ENCODE measurements around the gene AMIGO2. TPM values are rescaled to one million over a fixed set of nuclear protein-coding genes. Genes with fewer than 3 reads are reported as not detected.

AMIGO2 gene
- total RNA-seq, 4 donors from 2014 or later = 2.1 to 4.5 (median 3.7) TPM

- DNase-seq (ENCODE audit: extremely low spot score) = no peak
- intact Hi-C loops (cut with DNase I) = no loop called here
- no peak for TF ChIP-seq EP300 (IDR thresholded peaks at IDR 0.05)
- TF ChIP-seq, protein P1, sequence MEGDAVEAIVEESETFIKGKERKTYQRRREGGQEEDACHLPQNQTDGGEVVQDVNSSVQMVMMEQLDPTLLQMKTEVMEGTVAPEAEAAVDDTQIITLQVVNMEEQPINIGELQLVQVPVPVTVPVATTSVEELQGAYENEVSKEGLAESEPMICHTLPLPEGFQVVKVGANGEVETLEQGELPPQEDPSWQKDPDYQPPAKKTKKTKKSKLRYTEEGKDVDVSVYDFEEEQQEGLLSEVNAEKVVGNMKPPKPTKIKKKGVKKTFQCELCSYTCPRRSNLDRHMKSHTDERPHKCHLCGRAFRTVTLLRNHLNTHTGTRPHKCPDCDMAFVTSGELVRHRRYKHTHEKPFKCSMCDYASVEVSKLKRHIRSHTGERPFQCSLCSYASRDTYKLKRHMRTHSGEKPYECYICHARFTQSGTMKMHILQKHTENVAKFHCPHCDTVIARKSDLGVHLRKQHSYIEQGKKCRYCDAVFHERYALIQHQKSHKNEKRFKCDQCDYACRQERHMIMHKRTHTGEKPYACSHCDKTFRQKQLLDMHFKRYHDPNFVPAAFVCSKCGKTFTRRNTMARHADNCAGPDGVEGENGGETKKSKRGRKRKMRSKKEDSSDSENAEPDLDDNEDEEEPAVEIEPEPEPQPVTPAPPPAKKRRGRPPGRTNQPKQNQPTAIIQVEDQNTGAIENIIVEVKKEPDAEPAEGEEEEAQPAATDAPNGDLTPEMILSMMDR (IDR thresholded peaks at IDR 0.05) = no peak
- no peak for TF ChIP-seq POLR2AphosphoS5 (IDR thresholded peaks at IDR 0.05)
- TF ChIP-seq POLR2A (IDR thresholded peaks at IDR 0.05; ENCODE audit: low read depth) = no peak
- WGBS = 92% methylated on average over 4 of the region's 4 CpGs
- Histone ChIP-seq H3K4me1 (no peaks in the 10 kb centered on the region), H3K27me3 (no peaks in the 10 kb centered on the region), H3K9me3 (no peaks in the 10 kb centered on the region), H3K36me3 (no peaks in the 10 kb centered on the region), H3K27ac (replicated peaks in 1 of 4) (no peak overlapping the region), H3K4me3 (no peak overlapping the region)
Measured at GRCh38 chr12:47041327-47041726, 38.4 kb downstream of the AMIGO2 start.

GRCh38 chr12:47039756-47040155 is 40.0 kb downstream of the AMIGO2 start:
- no peak for DNase-seq (ENCODE audit: extremely low spot score)
- H3K27me3 ChIP-seq = no peaks in the 10 kb centered on the region
- H3K36me3 ChIP-seq = no peaks in the 10 kb centered on the region
- H3K27ac ChIP-seq (replicated peaks in 1 of 4) = no peak overlapping the region
- H3K9me3 ChIP-seq = no peaks in the 10 kb centered on the region
- no peak for TF ChIP-seq POLR2A (IDR thresholded peaks at IDR 0.05; ENCODE audit: low read depth)
- TF ChIP-seq POLR2AphosphoS5 (IDR thresholded peaks at IDR 0.05) = no peak
- no peak overlapping the region for H3K4me3 ChIP-seq
- intact Hi-C loops (cut with DNase I) = no loop called here
- 84% methylated on average over 1 of the region's 1 CpG for WGBS
- H3K4me1 ChIP-seq = no peaks in the 10 kb centered on the region

DNA sequence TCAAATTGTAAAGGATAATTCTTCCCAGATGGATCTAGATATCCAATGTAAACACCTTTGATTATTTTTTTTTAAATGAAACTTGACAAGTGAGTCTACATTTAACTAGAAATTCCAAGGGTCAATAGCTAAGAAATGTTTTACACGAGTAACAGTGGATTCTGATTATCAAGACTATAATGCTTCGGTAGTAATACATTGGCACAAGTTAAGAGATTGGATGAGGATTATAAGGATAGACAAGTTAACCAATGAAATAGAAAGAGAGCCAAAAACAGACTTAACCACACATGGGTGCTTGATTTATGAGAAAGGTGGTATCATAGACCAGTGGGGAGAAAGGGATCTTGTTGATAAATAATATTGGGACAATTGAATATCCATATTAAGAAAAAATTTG is 40.7 kb downstream of the AMIGO2 start:
- 89% methylated on average over 2 of the region's 2 CpGs for WGBS
- no peaks in the 10 kb centered on the region for H3K27me3 ChIP-seq
- no peak overlapping the region for H3K4me3 ChIP-seq
- DNase-seq (ENCODE audit: extremely low spot score) = no peak
- H3K36me3 ChIP-seq = no peaks in the 10 kb centered on the region
- no peak overlapping the region for H3K27ac ChIP-seq (replicated peaks in 1 of 4)
- H3K4me1 ChIP-seq = no peaks in the 10 kb centered on the region
- intact Hi-C loops (cut with DNase I) = no loop called here
- H3K9me3 ChIP-seq = no peaks in the 10 kb centered on the region
- TF ChIP-seq, protein P1 (IDR thresholded peaks at IDR 0.05) = no peak
- no peak for TF ChIP-seq POLR2A (IDR thresholded peaks at IDR 0.05; ENCODE audit: low read depth)
- no peak for TF ChIP-seq EP300 (IDR thresholded peaks at IDR 0.05)
- no peak for TF ChIP-seq POLR2AphosphoS5 (IDR thresholded peaks at IDR 0.05)

- no peak for DNase-seq (ENCODE audit: extremely low spot score)
- 79% methylated on average over 1 of the region's 1 CpG for WGBS
- TF ChIP-seq POLR2A (IDR thresholded peaks at IDR 0.05; ENCODE audit: low read depth) (no peak), POLR2AphosphoS5 (IDR thresholded peaks at IDR 0.05) (no peak), EP300 (IDR thresholded peaks at IDR 0.05) (no peak)
- TF ChIP-seq, protein P1 (IDR thresholded peaks at IDR 0.05) = no peak
- peaks cover 0 to under 1% (median 0%) of the 10 kb centered on the region in 4 donors for H3K4me1 ChIP-seq
- no peaks in the 10 kb centered on the region for H3K27me3 ChIP-seq
- H3K9me3 ChIP-seq = no peaks in the 10 kb centered on the region
- intact Hi-C loops (cut with DNase I) = no loop called here
- H3K27ac ChIP-seq (replicated peaks in 1 of 4) = no peak overlapping the region
- no peaks in the 10 kb centered on the region for H3K36me3 ChIP-seq
- no peak overlapping the region for H3K4me3 ChIP-seq
Measured at GRCh38 chr12:47038270-47038748, 41.5 kb downstream of the AMIGO2 start.

DNA sequence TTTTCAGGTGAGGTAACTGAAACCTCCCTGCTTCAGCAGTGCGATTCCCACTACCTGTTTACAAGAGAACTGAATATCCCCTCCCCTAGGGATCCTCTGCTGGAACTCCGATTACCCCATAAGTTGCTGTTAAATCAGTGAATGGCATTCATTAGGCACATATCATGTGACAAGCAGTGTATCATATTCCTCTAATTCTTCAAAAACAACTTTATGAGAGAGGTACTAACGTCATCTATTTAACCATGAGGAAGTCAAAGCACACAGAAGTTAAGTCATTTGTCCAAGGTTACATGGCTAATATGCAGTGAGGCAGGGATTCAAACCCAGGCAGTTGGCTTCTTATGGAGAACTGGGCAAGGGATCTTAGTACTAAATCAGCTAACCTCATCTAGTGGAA is 44.3 kb downstream of the AMIGO2 start:
- 83% methylated on average over 3 of the region's 3 CpGs for WGBS
- H3K27me3 ChIP-seq = no peaks in the 10 kb centered on the region
- no peak overlapping the region for H3K27ac ChIP-seq (replicated peaks in 1 of 4)
- no peak overlapping the region for H3K4me3 ChIP-seq
- TF ChIP-seq EP300 (IDR thresholded peaks at IDR 0.05) (no peak), POLR2A (IDR thresholded peaks at IDR 0.05; ENCODE audit: low read depth) (no peak), POLR2AphosphoS5 (IDR thresholded peaks at IDR 0.05) (no peak)
- TF ChIP-seq, protein P1 (IDR thresholded peaks at IDR 0.05) = no peak
- intact Hi-C loops (cut with DNase I) = no loop called here
- no peak for DNase-seq (ENCODE audit: extremely low spot score)
- H3K36me3 ChIP-seq = no peaks in the 10 kb centered on the region
- peaks cover 0 to 7% (median 0%) of the 10 kb centered on the region in 4 donors for H3K4me1 ChIP-seq
- H3K9me3 ChIP-seq = no peaks in the 10 kb centered on the region

Data from esophagus muscularis mucosa (tissue), 4 donors.